Measurements from ENCODE around the gene MYO1D. TPM values are rescaled to one million over a fixed set of nuclear protein-coding genes. Genes with fewer than 3 reads are reported as not detected.

The MYO1D gene
- total RNA-seq, 1 experiment from 2014 or later: 57.2 TPM

DNA sequence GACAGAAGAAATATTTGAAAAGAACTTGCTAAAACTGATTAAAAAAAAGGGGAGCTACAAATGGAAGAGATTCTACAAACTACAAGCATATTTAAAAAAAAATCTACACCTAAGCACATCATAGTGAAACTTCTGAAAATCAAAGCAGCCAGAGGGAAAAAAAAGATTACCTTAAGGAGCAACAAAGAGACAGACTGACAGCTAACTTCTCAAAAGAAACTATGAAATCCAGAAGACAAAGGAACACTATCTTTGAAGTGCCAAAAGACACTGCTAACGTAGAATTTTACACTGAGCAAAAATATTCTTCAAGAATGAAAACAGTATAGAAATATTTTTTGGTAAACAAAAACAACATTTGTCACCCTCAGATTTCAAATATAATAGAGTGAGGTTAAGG is 151.2 kb downstream of the MYO1D start:
- Mint-ChIP-seq H3K9me3 (ENCODE audit: low read depth, unreplicated experiment) (peaks cover 4% of the 10 kb centered on the region), H3K4me3 (ENCODE audit: low read depth, unreplicated experiment) (no peak overlapping the region), H3K36me3 (ENCODE audit: insufficient read depth, unreplicated experiment) (no peaks in the 10 kb centered on the region), H3K4me1 (ENCODE audit: low read depth, unreplicated experiment) (no peaks in the 10 kb centered on the region), H3K27me3 (ENCODE audit: unreplicated experiment) (no peaks in the 10 kb centered on the region), H3K27ac (ENCODE audit: unreplicated experiment) (no peak overlapping the region)
- DNase-seq: no peak
- no TSS peak for BruUV-seq (replicated peaks)
- CTCF ChIA-PET: interaction anchor here (0.7 kb wide), 1 partner anchor 282 kb away, joined by 4 read pairs; no protein-coding TSS in a partner anchor
- TF ChIP-seq, protein P1, sequence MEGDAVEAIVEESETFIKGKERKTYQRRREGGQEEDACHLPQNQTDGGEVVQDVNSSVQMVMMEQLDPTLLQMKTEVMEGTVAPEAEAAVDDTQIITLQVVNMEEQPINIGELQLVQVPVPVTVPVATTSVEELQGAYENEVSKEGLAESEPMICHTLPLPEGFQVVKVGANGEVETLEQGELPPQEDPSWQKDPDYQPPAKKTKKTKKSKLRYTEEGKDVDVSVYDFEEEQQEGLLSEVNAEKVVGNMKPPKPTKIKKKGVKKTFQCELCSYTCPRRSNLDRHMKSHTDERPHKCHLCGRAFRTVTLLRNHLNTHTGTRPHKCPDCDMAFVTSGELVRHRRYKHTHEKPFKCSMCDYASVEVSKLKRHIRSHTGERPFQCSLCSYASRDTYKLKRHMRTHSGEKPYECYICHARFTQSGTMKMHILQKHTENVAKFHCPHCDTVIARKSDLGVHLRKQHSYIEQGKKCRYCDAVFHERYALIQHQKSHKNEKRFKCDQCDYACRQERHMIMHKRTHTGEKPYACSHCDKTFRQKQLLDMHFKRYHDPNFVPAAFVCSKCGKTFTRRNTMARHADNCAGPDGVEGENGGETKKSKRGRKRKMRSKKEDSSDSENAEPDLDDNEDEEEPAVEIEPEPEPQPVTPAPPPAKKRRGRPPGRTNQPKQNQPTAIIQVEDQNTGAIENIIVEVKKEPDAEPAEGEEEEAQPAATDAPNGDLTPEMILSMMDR (IDR thresholded peaks at IDR 0.05; ENCODE audit: unreplicated experiment): no peak
- intact Hi-C loops (cut with micrococcal nuclease; ENCODE audit: unreplicated experiment): no loop called here

DNA sequence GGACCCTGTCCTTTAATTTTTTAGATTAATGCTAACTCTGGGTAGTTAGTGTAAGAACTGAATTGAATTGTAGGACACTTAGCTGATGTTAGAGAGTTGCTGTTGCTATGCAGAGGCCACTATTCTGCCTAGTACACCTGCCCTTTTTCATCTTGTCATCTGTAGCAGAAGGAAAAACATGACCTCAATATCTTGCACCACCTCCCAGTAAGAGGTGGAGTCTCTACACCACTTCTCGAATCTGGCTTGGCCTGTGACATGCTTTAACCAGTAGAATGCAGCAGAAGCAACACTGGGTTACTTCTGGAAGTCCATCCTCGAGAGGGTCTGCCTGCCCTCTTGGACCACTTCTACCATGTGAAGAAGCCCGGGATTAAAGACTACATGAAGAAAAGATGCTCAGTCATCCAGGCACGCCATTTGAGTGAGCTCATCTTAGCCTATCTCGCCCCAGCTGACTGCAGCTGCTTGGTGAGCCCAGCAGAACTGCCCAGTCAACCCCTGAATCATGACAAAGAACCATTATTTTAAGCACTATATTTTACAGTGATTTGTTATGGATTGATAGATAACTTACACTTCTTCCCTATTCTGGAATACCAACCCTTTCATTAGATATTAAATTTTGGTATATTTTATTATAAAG is 153.5 kb downstream of the MYO1D start:
- no TSS peak for BruUV-seq (replicated peaks)
- TF ChIP-seq, protein P1 (IDR thresholded peaks at IDR 0.05; ENCODE audit: unreplicated experiment): no peak
- no peaks in the 10 kb centered on the region for H3K27me3 Mint-ChIP-seq (ENCODE audit: unreplicated experiment)
- intact Hi-C loops (cut with micrococcal nuclease; ENCODE audit: unreplicated experiment): no loop called here
- CTCF ChIA-PET: no interaction called here
- no peak overlapping the region for H3K4me3 Mint-ChIP-seq (ENCODE audit: low read depth, unreplicated experiment)
- H3K9me3 Mint-ChIP-seq (ENCODE audit: low read depth, unreplicated experiment): peaks cover 4% of the 10 kb centered on the region
- H3K4me1 Mint-ChIP-seq (ENCODE audit: low read depth, unreplicated experiment): no peaks in the 10 kb centered on the region
- H3K36me3 Mint-ChIP-seq (ENCODE audit: insufficient read depth, unreplicated experiment): no peaks in the 10 kb centered on the region
- no peak overlapping the region for H3K27ac Mint-ChIP-seq (ENCODE audit: unreplicated experiment)
- DNase-seq: no peak

DNA sequence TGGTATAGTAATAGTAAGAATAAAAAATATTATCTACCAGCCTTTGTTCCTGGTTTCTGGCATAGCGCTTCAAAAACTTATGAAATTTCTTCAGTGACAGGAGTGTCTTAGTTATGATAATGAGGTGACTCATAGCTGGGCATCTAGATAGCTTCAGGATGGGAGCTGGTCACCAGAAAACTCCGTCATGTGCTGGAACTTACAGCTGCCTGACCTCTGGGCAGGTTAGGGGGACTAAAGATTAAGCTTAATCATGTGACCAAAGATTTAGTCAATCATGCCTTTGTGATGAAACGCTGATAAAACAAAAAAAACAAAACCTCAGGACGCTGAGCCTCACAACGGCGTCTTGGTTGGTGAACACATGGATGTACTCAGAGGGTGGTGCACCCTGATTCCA is 154.2 kb downstream of the MYO1D start:
- no TSS peak for BruUV-seq (replicated peaks)
- no peaks in the 10 kb centered on the region for H3K36me3 Mint-ChIP-seq (ENCODE audit: insufficient read depth, unreplicated experiment)
- no peak overlapping the region for H3K27ac Mint-ChIP-seq (ENCODE audit: unreplicated experiment)
- H3K4me1 Mint-ChIP-seq (ENCODE audit: low read depth, unreplicated experiment): no peaks in the 10 kb centered on the region
- TF ChIP-seq, protein P1 (IDR thresholded peaks at IDR 0.05; ENCODE audit: unreplicated experiment): no peak
- no peaks in the 10 kb centered on the region for H3K27me3 Mint-ChIP-seq (ENCODE audit: unreplicated experiment)
- intact Hi-C loops (cut with micrococcal nuclease; ENCODE audit: unreplicated experiment): no loop called here
- CTCF ChIA-PET: no interaction called here
- peaks cover 4% of the 10 kb centered on the region for H3K9me3 Mint-ChIP-seq (ENCODE audit: low read depth, unreplicated experiment)
- DNase-seq: no peak
- H3K4me3 Mint-ChIP-seq (ENCODE audit: low read depth, unreplicated experiment): no peak overlapping the region

DNA sequence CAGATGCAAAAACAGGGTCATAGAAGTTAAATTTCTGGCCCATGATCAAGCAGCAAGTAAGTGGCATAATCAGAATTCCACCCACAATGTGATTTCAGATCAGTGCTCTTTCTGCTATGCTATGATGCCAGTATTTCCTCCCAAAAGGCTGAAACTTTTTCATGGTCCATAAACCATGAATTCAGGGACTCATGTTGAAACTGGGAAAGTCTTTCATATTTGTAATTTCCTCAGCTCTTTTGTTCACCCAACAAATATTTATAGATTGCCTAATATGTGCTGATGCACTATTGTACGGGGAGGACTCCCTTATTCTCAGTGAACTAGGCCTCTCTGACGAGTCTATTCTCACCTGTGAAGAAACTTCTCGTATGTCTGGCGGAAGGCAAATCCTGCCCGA is 156.3 kb downstream of the MYO1D start:
- no peak overlapping the region for H3K4me3 Mint-ChIP-seq (ENCODE audit: low read depth, unreplicated experiment)
- DNase-seq: no peak
- CTCF ChIA-PET: no interaction called here
- peaks cover 4% of the 10 kb centered on the region for H3K9me3 Mint-ChIP-seq (ENCODE audit: low read depth, unreplicated experiment)
- no peaks in the 10 kb centered on the region for H3K27me3 Mint-ChIP-seq (ENCODE audit: unreplicated experiment)
- H3K27ac Mint-ChIP-seq (ENCODE audit: unreplicated experiment): no peak overlapping the region
- TF ChIP-seq, protein P1 (IDR thresholded peaks at IDR 0.05; ENCODE audit: unreplicated experiment): no peak
- intact Hi-C loops (cut with micrococcal nuclease; ENCODE audit: unreplicated experiment): no loop called here
- no peaks in the 10 kb centered on the region for H3K4me1 Mint-ChIP-seq (ENCODE audit: low read depth, unreplicated experiment)
- H3K36me3 Mint-ChIP-seq (ENCODE audit: insufficient read depth, unreplicated experiment): no peaks in the 10 kb centered on the region
- no TSS peak for BruUV-seq (replicated peaks)
